ENCODE measurements around the gene RING1.

Gene RING1

DNA sequence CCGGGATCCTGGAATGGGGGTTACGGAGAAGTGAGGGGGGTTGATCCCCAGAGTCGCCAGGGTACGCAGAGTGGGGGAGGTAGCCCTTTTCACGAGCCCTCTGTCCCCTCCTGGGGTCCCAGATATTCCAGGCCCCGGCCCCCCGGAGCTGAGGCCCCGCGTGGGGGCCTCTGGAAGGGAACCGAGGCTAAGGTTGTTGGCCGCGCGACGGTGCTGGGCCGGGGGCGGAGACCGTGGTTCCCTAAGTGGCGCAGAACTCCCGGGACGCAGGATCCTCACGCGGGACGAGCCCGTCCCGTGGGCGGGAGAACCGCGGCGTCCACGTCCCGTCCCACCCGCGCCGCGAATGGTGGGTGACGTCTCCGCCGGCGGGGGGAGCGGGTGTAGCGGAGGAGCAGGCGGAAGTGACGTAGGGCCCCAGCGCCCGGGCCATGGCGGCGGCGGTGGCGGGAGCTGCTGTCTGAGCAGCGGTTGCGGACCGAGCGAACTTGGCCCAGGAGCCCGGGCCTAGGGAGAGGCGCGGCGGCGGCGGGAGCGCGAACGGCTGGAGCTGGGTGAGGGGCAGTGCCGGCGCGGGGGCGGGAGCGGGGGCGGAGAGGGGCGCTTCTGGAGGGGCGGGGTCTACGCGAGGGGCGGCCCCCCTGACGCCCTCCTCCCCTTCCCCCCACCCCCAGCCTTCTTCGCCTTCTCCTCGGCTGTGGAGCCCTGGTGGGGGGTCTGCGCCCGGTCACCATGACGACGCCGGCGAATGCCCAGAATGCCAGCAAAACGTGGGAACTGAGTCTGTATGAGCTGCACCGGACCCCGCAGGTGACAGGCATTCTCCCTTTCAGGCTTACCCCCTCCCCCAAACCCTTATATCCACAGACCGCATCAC, at the start of gene RING1:
Gene RING1, plus strand, starts transcription at position 410 of the 877 bp plus-strand sequence. Its CDS starts 323 bp downstream, at position 733.
- peak; percentile 51 for DNase-seq

DNA sequence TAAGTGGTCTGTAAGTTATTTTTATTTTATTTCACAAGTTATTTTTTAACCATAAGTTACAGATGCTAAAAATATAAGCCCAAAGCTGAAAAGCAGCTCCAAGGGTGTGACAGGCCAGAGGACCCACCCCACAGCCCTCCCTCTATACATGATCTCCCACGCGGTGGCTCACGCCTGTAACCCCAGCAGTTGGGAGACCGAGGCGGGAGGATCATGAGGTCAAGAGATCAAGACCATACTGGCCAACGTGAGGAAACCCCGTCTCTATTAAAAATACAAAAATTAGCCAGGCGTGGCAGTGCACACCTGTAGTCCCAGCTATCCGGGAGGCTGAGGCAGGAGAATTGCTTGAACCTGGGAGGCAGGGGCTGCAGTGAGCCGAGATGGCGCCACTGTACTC, 48.2 kb upstream of the RING1 start:
- DNase-seq: no peak

DNA sequence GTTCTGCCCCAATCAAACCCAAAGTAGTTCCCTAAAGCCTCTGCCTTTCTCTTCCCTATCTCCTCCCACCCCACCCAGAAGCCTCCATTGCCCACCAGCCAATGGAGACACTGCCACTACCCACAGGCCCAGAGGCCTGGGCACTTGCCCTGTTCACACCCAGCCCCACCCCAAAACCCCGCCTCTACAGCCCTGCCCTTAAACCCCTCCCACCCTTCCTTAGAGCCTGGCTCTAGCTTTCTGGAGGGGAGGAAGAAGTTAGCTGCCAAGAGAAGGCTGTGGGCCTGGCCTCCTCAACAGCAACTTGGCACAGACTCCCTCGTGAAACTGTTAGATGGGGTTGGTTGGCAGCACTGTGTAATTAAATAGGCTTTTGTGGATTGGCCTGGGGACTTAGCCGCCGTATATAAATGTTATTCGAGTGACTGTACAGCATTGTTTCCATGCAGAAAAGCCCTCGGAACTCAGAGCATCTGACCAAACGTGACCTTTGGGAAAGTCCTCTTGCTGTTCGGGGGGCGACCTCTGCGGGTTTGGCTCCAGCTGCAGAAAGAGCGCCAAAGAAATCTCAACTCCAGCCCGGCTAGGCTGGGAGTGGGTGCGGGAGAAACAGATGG, 47.5 kb upstream of the RING1 start:
- no peak for DNase-seq

DNA sequence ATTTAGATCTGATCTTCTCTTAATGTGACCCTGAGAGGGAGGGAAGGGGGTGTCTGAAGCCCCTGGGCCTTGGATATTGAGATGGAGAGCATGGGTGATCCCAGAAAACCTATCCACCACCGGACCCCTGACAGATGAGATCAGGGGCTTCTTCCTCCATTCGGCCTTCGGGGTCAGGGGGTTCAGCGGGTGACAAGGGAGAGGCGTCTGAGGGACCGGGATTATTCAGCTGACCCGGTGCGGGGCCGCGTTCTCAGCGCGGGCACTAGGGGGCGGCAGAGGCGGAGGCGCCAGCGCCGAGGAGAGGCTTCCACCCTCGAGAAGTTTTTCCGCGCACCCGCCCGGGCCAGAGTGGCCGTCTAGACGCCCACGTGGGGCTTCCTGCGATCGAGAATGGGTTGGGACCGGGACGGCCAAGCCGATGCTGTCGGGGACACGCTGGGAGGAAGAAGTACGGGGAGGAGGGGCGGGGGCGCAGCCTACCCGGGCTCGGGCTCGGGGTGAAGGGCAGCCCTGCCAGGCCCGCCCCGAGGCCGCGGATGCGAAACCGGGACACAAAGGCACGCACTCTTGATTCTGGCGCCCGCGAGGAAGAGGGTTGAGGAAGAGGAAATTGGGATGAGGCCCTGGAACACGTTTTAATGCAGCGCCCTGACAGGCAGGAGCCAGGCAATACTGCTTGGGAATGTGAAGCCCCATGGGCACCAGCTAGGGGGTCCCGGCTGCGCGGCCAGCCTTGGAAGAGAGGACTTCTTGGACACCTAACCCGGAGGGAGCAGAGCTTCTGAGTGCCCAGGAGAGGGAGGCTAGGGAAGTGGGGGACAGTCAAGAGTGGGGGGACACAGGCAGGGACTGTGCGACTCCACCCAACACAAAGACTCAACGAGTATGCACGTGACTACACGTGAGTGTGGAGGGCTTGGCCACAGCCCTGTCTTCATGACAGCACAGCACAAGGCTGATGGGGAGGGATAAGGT, 46.7 kb upstream of the RING1 start:
- no peak for DNase-seq

DNA sequence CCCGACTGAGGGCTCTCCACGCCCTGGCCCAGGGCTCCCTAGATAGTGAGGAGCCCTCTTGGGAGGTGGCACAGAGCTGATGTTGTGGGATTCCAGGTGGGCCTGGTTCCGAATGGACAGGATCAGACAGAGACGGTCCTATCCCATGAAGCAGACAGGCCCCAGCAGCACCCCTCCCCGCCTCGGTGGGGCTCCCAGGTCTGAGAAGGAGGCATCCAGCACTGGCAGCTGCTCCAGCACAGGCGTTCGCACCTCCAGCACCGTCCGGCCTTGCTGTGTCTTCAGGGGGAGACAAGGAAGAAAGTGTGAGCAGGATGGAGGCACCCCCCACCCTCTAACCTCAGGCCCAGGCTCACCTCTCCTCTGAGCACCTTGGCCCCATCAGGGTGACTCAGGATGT, 44.8 kb upstream of the RING1 start:
- no peak for DNase-seq

DNA sequence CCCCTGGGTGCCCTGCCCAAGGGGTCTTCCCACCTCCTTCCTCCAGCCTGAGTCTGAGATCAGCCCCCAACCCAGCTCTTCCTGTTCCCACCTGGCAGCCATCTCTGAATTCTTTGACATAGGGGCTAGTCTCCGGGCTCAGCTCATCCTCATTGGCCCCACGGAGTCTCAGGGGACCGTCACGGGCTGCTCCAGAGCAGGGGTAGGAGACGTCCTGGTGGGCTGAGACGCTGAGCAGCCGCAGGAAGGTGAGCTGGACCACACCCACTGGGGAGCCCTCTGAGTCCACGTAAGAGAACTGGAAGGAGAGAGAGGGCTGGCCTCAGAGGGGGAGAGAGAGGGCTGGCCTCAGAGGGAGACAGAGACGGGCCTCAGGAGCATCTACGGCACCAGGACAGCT, 44.1 kb upstream of the RING1 start:
- DNase-seq: no peak

DNA sequence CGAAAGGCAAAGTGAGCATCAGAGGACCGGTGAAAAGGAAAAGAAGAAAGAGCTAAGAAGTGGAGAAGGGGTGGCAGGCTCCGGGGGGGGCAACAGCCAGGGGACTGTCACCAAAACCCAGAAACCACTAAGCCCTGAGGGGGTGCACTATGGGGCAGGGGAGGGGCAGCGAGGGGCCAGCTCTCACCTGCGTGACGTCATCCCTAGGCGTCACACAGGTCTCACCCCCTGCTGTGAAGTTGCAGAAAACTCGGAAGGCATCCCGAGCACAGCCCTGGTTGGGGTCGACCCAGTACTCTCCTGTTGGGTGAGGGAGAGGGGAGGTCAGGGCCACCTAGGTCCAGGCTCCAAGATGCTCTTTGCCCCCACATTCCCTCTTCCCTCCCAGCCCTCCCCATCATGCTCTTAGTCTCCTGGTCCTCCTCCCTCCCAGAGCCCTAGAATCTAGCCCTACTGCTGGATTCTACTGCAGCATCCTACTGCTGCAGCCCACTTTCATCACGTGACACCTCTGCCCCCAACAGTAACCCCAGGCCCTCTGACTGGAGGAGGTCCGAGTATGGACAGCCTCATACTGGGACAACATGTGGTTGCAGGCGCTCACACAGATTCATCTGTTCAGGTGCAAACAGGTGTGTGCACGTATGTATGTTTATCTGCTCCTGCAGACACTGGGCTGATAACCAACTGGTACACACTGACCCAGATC, 43.5 kb upstream of the RING1 start:
- DNase-seq: no peak

DNA sequence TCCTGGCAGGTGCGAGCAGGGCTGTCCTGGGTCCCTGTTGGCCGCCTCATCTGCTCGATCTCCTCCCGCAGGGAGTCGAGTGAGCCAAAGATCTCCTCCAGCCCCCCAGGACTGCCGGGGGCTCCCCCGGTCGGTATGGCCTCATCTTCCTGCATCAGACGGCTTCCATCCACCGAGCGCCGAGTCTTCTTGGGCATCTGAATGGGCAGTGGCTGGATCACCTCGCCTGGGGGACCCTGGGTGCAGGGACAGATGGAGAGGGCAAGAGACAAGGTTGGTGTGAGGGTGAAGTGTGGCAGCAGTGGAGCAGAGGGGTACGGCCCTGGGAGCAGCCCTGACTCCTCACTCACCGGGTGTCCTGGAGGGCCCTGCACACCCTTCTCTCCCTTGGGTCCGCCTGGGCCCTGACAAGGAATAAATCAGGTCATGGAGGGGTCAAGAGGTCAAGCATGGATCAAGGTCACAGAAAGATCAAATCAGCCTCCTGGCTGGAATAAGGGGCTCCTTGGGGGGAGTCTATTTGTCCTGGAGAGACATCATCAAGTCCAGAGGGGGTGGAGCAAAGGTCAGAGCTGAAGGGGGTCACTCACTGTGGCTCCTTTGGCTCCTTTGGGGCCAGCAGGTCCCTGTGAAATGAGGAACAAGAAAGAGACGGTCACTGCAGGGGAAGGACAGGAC, 42.6 kb upstream of the RING1 start:
- DNase-seq: no peak

DNA sequence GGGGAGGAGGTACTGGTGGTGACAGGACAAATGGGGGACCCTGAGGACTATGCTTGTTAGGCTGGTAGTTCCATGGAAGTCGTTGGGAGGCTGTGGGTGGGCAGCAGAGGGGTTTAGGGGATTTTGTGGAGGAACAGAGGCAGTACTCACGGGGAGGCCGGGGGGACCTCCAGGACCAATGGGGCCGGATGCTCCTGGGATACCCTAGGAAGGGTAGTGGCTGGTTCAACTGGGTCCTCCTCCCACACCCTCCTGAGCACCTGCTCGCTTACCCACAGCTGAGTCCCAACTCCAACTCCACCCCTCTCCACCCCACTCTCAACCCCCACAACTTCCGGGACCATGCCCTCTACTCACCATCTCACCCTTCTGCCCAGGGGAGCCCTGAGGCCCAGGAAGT, 41.9 kb upstream of the RING1 start:
- DNase-seq: no peak

DNA sequence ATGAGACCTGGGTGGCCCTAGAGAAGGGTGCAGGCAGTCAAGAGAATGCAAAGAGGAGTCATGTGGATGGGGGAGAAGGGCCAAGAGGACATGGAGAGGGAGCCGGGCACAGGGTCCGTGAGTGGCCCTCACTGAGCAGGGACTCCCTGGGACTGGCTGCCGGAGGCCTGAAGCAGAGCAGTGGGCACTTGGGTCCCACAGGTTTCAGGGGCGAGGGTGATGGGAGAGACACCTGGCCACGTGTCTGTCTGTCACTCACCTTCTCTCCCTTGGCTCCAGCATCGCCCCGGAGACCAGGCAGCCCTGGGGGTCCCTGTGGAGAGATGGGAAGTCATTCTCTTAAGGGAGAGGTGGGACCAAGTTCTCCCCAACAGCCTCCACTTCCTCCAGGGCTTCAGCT, 41.5 kb upstream of the RING1 start:
- DNase-seq: no peak

DNA sequence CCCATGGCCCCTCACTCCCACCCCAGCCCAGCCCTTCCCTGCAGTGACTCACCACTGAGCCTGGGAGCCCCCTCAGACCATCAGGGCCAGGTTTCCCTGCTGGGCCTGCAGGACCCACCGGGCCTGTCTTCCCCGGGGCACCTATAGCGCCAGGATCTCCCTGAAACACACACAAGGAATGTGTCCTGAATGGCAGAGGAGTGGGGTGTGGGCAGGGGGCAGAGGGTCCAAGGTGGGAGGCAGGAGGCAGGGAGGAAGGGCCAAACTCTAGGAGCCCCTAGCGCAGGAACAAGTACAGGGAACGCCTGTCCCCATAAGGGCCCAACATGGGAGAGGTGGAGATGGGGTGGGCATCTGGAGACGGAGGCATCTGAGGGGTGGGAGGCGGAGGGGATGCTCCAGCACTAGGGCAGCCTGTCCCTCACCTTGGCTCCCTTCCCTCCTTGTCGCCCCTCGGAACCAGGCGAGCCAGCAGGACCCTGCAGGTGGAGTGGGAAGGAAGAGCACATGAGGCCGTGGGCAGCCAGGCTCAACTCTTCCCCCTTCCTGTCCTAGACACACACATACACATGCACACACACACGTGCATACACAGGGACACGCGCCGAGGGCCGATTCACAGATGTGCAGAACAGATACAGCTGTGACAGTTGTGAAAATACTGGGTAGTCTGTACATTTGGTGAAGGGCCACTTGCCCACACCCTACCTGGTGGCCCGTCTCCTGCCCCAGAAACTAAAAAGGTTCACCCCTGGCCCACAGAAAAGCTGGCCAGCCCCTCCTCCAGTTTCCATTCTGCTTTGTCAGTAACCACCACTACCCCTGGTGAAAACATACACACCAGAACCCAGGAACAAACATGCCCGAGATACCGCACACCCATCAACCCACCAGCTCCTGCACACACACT, 40.7 kb upstream of the RING1 start:
- DNase-seq: no peak

DNA sequence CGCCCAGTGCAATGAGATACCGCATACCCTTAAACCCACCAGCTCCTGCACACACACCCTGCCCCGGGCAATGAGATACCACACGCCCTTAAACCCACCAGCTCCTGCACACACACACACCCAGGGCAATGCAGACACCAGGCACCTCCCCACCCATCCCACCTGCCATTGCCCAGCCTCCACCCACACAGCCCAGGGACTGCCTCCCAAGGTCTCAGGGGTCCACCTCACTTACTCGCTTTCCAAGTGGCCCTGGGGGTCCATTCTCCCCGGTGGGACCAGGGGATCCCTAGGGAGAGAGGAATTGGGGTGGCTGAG, 40.1 kb upstream of the RING1 start:
- DNase-seq: no peak

DNA sequence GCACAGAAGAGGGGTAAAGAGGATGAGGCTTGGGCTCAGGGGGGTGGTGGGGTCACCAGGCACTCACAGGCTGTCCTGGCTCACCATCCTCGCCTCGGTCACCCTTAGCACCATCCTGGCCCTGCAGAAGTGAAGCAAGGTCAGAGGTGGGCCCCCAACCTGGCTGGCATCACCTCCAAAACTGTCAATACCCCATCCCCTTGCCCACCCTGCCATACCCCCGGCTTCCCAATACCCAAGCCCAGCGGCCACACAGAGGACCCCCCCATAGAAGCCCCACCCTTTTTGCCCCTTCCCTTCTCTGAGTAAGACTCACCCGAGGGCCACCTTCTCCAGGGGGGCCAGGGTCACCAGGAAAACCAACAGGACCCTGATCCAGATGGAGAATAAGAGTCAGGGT, 39.7 kb upstream of the RING1 start:
- no peak for DNase-seq

DNA sequence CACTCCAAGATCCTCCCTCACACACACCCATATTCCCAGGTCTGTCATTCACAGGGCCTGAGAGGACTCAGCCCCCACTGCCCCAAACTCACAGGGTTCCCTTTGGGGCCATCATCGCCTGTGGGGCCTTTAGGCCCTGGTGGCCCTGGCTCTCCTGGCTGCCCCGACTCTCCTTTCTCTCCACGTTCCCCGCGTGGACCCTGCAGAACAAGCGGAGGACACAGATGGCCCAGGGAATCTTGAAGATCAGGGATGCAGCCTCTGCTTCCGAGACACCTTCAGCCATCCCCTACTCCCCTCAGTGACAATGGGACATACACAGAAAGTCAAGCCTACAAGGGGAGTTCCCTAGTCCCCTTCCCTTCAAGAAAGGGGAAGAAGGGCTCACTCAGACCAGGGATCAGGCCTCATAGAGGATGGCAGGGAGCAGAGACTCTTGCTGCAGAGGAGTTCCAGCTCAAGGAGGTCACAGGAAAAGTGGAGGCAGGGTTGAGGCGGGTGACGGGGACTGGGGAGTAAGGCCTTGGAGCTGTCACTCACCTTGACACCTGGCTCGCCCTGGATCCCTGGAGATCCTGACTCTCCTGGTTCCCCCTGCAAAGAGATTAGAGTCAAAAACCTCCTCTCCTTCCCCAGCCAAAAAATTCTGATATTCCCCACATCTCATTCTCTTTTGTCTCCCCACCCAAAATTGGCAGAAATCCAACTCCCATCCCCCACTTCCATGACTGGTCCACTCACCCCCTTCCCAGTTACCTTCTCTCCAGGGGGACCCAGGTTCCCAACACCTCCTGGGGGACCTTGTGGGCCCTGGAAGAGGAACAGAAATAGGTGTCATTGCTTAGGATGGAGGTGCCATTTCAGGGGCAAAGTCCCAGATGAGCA, 38.8 kb upstream of the RING1 start:
- DNase-seq: no peak

DNA sequence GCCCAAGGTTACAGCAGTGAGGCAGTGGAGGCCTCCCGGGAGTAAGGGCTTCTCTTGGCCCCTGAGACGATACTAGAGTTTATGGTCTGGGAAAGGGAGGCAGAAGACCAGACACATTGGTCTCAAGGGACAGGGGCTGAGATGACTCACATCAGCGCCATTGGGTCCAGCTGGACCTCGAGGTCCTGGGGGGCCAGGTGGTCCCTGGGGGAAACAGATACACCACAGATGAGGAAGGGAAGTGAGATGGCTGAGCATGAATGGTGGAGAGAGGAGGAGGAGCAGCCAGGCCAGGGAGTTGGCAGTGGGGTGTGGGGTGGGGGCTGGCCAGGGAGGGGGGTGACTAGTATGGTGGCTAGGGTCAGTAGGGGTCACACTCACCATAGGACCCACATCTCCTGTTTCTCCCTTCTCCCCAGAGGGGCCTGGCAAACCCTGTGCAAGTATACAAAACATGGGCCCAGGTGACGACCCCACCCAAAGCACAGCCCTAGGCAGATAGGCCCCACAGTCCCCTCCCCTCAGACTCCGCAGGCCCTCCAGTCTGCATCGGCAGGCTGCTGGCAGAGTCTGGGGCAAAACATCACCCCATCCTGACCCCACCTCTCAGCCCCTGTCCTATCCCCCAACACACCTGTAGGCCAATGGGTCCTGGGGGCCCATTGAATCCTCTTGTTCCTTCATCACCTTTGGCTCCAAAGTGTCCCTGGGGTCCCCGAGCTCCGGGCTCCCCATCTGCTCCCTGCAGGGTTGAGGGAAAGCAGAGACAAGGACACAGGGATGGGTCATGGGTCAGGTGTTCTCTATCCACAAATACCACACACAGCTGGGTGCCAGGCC, 37.9 kb upstream of the RING1 start:
- DNase-seq: no peak

DNA sequence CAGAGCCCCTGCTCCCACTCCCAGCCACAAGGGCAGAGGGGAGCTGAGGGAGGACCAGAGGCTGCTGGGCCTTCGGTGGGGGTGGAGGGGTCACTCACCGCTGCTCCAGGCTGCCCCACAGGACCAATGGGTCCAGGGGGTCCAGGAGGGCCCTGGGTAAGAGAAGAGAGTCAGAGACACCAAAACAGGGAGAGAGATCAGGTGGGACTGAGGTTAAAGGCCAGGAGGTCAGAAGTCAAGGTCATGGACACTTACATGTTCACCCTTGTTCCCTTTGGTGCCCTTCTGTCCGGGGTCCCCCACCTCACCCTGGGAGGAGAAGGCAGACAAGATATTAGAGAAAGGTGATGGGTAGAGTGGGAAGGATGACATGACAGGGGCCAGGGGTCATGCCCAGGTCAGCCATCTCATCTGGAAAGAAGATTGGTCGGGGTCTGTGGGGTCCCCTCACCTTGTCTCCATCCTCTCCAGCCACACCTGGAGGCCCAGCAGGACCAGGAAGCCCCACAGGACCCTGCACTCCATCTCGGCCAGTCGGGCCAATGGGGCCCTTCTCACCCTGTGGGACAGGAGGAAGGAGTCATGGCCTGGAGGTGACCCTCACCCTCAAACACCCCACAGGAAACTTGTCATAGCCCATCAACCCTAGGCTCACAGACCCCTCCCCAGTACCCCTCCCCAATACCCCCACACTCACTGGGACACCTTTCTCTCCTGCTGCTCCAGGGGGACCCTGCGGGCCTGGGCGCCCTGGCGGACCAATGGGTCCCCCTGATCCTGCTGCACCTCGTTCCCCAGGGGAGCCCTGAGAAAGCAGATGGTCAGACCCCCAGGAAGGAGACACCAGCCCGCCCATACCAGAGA, 37.1 kb upstream of the RING1 start:
- DNase-seq: no peak

DNA sequence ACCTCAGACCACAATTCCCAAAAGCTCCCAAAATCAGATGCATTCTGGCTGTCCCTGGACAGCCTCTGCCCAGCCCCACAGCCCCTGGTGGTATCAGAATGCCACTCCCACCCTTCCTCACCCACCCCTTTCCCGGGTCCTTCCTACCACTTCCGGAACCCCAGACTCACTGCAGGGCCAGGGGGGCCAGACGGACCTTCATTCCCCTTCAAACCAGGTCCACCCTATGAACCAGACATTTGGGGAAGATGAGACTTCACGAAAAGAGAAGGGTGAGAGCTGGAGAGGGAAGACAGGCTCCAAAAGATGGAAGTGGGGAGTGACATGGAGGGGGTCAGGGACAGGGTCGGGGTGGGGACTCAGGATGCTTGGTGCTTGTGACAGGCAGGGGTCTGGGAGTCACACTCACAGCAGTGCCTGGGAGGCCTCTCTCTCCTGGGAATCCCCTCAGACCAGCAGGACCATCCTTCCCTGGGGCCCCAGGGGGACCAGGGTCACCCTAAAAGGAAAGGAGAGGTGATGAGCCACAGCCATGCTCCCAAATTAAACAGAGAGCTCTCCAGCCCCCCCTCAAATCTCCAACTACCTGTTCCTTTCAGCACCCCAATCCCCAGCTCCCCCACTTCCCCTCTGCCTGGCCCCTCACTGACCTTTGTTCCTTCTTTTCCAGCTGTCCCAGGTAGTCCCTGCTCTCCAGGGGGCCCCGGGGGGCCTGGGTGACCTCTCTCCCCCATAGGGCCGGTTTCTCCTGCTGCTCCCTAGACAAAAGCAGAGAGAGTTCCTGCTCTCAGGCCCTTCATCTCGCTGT, 36.2 kb upstream of the RING1 start:
- no peak for DNase-seq
